Measurements from ENCODE around the gene EXOC6B.

- no peak for TF ChIP-seq EP300 (IDR thresholded peaks at IDR 0.05; ENCODE audit: borderline replicate concordance in 1 of 2, low read depth in 2 of 2, low read length in 2 of 2)
- no peak for TF ChIP-seq PHF8 (conservative IDR thresholded peaks at IDR 0.05; ENCODE audit: low read depth, low read length)
- no peak for TF ChIP-seq ATF3 (IDR thresholded peaks at IDR 0.05; ENCODE audit: insufficient read depth, low read depth, low read length)
- TF ChIP-seq POLR2AphosphoS5 (IDR thresholded peaks at IDR 0.05; ENCODE audit: low read depth, low read length): no peak
- TF ChIP-seq TAF1 (IDR thresholded peaks at IDR 0.05; ENCODE audit: low read depth, low read length): no peak
- TF ChIP-seq CTCF (IDR thresholded peaks at IDR 0.05; ENCODE audit: control extremely low read depth in 1 of 3, insufficient read depth in 1 of 3, low read depth in 1 of 3, low read length in 3 of 3): no peak
- TF ChIP-seq POLR2A (IDR thresholded peaks at IDR 0.05; ENCODE audit: control extremely low read depth in 1 of 2, low read depth in 2 of 2, low read length in 2 of 2): no peak
- no peak for TF ChIP-seq YY1 (IDR thresholded peaks at IDR 0.05; ENCODE audit: low read depth, low read length)
- no peak for TF ChIP-seq CHD2 (IDR thresholded peaks at IDR 0.05; ENCODE audit: low read length)
- TF ChIP-seq JUND (IDR thresholded peaks at IDR 0.05; ENCODE audit: low read length): no peak
- TF ChIP-seq RAD21 (IDR thresholded peaks at IDR 0.05 in 1 of 2, conservative IDR thresholded peaks at IDR 0.05 in 1 of 2; ENCODE audit: low read depth in 2 of 2, low read length in 2 of 2): no peak
These were observed 691.3 kb downstream of the EXOC6B start for GRCh38 chr2:72134408-72134996.
